GM18870 (cell line): Measurements from ENCODE around the gene NETO2.
A peak's percentile ranks its signal among the peaks of the same experiment; 100 is the strongest.
"Not testable (repeated sequence)": the region's sequence is repeated elsewhere in the genome, so short reads cannot be mapped to it uniquely, and the experiment has no call there.

Experiments
- ATAC-seq: cut with Tn5 transposase; IDR thresholded peaks from one replicate; pipeline ENCODE4 v1.9.1; 2021; ENCODE audit warnings: moderate library complexity; ENCODE audit not compliant: unreplicated experiment

The NETO2 gene, protein sequence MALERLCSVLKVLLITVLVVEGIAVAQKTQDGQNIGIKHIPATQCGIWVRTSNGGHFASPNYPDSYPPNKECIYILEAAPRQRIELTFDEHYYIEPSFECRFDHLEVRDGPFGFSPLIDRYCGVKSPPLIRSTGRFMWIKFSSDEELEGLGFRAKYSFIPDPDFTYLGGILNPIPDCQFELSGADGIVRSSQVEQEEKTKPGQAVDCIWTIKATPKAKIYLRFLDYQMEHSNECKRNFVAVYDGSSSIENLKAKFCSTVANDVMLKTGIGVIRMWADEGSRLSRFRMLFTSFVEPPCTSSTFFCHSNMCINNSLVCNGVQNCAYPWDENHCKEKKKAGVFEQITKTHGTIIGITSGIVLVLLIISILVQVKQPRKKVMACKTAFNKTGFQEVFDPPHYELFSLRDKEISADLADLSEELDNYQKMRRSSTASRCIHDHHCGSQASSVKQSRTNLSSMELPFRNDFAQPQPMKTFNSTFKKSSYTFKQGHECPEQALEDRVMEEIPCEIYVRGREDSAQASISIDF

DNA sequence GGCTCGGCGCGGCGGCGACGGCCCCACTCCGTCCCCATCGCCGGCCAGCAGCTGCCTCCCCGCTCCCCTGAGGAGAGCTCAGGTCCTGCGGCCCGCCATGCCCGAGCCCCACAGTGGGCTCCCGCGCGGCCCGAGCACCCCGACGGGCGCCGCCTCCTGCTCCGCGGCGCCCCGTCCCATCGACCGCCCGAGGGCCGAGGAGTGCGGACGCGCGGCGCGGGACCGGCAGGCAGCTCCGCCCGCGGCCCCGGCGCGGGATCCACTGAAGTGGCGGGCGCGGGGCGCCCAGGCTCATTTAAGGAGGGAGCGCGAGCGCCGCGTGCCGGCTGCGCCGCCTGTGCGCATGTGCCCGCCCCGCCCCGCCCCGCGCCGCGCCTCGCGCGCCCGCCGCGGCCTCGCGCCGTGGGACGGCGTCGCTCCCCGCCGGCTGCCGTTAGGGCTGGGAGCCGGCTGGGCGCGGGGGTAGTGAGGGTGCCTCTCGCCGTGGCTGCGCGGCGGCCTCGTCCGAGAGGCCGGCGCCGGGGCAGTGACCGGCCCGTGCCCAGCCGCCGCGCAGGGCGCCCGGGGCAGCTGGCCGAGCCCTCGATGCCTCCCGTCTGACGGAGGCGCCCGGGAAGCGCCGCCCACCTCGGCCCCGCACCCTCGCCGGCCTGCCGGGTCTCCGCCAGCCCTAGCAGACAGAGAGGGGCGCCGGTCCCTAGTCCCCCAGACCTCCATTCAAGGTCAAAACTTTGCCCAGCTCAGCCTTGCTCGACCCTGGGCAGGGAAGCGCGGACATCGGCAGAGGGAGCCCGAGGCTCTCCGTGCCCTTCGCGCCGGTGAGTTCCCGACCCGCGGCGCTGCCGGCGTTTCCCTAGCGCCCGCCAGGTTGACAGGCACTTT lies at the start of gene NETO2:
Gene NETO2 (minus strand): TSS at position 269 of the 882 bp plus-strand sequence. CDS start 333 bp downstream, outside the sequence.
- ATAC-seq, result peak; percentile 24

DNA sequence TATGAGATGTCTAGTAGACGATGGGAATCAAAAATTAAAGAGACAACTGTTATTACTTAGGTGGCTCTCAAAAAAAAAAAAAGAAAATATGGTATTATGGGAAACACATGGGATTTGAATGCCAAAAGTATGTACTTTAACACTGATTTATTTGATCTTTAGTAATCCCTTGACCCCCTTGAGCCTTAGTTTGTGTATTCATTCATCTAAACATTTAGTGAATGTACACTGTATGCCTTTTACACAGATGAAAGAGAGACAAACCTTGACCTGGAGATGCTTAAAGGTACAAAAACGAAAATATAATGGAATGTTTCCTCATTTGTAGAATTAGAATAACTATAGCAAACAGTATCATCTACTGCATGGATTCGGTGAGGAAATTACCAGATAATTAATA lies 38.6 kb upstream of the NETO2 start:
- ATAC-seq, result no peak

DNA sequence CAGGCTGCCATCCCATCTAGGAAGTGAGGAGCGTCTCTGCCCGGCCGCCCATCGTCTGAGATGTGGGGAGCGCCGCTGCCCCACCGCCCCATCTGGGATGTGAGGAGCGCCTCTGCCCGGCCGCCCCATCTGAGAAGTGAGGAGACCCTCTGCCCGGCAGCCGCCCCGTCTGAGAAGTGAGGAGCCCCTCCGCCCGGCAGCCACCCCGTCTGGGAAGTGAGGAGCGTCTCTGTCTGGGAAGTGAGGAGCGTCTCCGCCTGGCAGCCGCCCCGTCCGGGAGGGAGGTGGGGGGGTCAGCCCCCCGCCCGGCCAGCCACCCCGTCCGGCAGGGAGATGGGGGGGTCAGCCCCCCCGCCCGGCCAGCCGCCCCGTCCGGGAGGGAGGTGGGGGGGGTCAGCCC lies 37.3 kb upstream of the NETO2 start:
- ATAC-seq, result not testable (repeated sequence)

DNA sequence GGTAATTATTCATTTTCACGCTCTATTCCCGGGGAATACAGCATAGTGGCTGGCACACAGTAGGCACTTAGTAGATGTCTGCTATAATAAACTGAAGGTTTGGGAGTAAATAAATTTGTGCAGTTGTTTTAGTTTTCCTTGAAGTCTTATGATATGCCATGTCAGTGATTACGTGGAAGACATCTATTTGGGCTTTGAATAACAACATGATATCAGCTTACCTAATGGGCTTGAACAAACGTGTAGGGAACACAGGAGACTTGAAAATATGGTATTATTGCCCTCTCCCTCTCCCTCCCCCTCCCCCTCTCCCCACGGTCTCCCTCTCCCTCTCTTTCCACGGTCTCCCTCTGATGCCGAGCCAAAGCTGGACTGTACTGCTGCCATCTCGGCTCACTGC lies 36.3 kb upstream of the NETO2 start:
- ATAC-seq, result no peak

DNA sequence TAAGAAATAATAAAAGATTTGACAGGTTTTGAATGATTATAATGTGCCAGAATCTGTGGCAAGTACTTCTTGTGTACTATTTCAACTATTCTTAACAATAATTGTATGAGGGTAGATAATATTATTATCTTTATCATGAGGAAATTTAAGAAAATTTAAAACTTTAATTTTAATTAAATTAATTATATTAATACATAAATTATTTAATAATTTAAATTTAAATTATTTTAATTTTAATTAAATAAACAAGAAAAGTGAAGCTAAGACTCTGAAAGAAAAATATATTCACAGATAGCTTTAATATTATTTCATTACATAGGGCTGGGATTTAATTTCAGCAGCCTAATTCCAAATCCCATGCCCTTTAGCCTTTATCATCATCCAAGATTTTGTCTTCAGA lies 31.4 kb upstream of the NETO2 start:
- no peak for ATAC-seq

DNA sequence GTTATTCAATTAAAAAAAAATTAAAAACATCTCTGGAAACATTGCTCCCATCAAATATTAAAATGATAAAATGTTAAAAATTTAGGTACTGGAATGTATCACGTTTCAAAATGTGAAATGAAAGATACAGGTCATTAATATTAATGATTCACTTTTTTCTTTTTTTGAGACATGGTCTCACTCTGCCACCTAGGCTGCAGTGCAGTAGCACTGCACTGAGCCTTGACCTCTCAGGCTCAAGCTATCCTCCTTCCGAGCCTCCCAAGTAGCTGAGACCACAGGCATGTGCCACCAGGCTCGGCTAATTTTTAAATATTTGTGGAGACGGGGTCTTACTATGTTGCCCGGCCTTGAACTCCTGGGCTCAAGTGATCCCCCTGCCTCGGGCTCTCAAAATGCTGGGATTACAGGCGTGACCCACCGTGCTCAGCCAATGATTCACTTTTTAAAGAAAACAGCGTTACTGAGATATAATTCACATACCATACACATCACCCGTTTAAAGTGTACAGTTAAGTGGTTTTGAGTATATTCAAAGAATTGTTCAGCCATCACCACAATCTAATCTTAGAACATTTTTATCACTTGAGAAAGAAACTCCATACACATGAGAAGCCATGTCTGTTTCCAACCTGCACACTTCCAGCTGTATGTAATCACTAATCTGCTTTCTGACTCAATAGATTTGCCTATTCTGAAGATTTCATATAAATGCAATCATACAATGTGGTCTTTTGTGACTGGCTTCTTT lies 19.1 kb upstream of the NETO2 start:
- ATAC-seq, result no peak

DNA sequence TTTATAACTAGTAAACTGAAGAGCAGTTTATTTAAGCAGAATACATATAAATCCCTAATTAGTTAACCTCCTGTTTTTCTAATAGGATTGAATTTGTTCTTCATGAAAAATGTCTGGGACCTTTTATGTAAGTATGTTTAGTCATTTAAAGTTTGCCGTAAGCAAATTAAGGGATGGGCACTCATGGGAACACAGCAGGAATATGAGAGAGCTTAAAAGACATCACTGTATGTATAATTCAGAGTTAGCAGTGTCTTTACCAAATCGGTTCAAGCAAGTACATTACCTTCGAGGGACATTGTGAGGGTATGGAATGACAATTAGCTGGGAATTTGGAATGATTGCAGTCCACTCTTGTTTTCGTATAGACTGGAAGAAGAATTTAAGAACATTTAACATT lies 17.7 kb upstream of the NETO2 start:
- ATAC-seq, result no peak

DNA sequence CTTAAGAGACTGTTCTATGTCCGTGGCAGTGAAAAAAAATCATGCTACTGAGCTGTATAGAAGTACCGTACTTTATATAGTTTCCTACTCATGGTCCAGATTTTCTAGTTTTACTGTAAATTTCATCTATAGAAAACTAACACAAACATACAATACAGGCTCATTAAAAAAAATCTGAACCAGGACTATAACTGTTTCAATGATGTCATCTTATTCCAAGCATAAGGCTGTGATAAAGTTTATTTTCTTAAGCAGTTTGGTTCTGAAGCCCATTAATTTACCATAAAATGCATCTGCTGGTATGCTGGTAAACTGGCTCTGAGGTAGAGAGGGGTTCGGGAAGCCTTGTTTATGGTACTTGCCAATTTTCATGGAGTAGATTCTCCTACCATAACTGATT lies 16.7 kb upstream of the NETO2 start:
- no peak for ATAC-seq

DNA sequence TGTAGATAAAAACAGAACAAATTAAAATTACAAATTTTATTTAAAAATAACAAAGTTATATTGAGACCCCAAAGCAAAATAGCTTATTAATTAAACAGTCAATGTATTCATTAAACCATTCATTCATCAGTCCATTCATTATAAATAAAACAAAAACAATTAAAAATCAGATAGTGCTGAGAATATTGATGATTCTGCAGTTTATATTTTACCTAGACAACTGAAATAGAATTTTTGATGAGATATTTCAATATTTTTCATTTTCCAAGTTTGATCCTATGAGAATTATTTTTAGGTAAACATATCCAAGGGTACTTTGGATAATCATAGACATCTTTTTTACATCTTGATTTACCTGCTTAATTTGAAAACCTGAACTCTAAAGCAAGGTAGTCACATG lies 15.2 kb upstream of the NETO2 start:
- ATAC-seq, result no peak

DNA sequence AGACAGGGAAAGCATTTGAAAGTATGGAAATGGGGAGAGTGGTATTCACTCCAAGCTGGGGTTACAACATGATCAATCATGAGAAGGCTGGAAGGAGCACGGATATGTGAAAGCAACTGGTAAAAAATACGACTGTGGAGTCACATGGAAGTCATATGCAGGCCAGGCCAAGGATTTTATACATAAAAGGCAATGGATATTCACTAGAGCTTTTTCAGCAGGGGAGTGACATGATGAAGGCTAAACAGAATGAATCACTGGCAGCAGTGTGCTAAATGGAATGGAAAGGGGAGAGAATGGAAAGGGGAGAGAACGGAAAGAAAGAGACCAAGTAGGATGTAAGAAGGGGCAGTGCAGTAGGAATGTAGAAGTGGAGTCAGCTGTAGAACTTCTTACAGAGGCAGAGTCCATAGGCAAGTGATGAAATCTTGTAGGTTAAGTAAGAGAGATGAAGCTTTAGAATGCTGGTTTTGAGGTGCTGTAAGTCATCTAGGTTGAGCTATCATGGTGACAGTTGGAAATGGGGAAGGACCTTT lies 13.0 kb upstream of the NETO2 start:
- no peak for ATAC-seq

DNA sequence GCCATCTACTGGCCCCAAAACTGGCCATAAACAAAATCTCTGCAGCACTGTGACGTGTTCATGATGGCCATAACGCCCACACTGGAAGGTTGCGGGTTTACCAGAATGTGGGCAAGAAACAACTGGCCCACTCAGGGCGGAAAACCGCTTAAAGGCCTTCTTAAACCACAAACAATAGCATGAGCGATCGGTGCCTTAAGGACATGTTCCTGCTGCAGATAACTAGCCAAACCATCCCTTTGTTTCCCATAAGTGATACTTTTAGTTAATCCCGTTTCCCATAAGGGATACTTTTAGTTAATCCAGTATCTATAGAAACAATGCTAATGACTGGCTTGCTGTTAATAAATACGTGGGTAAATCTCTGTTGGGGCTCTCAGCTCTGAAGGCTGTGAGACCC lies 8.8 kb upstream of the NETO2 start:
- ATAC-seq, result not testable (repeated sequence)

DNA sequence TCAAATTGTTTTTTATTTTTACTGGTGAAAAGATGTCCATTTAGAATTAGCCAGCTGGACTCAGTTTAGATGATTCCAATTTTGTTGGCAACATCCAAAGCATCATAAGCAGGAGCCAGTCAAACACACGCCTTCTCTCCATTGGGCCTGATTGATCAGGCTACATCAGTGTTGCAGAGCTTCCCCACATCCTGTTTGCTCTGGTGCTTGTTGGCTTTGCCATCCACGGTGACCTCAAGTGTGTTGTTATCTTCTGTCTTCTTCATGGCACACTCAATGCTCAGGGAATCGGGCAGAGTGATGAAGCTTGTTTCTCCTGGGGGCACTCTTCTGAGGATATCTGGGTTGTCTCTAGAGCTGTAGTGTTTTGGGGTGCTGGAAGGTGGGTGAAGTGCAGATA lies 6.3 kb upstream of the NETO2 start:
- ATAC-seq, result no peak

DNA sequence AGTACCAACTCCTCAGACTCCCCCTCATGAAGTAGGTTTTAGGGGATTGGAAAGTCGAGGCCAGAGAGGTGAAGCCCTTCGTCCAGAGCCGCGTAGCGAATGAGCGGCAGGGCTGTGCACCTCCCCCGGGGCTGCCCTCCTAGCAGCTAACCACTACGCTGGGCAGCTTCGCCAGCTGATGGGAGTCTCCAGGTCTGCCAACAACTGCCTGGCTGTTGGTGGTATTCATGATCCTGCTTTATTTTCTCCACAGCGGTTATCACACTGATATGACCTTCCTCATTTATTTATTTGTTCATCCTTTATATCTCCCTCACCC lies 773 bp upstream of the NETO2 start:
- no peak for ATAC-seq

DNA sequence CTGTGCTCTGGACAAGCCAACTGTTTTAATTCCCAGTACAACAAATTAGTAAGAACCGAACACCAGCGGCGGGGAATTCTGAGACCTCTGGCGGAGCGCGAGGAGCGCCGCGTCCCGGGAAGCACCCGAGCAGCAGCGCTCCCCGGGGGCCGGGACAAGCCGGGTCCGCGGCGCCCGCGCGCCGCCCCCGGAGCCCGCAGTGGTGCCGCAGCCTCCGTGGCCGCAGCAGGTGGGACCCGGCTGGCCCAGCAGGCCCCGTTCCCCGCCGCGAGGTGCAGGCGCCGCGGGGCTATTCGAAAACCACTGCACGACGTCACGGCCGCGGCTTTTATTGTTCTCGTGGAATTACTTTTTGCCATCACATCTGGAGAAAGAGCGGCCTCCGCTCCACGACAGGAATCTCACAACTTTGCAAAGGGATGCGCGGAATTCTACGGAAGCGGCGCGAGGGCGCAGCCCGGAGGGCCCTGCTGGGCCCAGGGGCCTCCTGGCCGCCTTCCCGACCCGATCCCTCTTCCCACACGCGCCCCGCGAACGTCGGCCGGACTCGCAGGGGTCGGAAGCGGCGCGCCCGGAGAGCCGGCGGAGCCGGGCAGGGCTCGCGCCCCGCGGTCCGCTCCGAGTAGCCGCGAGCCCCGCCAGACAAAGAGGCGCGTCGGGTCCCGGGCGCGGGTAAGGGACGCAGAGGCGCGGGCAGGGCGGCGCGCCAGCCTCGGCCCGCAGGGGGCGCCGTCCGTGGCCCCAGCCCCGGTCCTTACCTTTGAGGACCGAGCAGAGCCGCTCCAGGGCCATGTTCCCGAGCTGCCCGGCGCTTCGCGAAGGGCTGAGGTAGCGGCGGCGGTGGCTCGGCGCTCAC lies 696 bp downstream of the NETO2 start:
- ATAC-seq, result peak; percentile 36

DNA sequence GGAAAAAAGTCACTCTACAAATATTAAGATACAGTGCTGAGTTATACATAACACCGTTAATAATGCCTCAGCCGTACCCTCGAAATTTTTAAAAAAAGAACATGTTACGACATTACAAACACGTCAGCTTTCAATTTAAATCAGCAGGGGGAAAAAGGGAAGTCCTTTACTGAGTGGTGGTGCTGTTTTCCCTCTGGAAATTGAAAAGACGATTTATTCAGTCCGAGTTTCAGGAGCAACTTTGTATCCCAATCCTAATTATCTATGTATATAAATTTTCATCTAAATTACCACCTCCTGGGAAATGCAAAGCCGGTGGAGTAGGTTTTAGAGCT lies 1.3 kb downstream of the NETO2 start:
- no peak for ATAC-seq

DNA sequence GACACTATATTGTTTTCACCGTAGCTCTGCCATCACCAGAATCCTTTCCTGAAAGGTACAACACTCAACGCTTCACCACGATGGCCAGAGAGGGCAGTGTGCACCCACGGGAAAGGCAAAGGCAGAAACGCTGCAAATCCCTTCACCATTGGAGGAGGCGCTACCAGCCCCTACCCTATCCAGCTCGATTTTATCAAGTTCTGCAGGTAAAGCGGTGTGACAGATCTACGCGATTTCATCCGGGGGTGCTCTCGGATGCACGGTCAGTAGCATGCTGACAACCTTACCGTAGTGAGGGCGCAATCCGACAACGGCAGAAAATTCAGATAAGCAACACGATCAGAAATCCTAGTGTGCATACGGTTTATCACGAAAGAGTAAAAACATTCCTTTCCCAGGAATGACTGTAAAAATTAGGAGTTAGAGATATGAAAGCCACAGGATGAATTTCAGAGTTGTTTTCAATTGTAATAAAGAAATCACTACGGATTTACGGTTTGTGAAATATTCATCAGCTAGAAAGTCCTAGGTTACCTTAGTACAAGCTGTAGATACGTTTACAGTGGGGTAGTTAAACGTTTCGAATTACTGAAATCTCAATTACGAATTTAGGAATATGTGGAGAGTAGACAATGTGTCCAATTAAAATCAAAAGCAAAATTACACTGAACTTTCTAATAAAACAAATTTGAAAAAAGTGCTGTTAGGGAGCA lies 1.8 kb downstream of the NETO2 start:
- ATAC-seq, result peak; percentile 76

DNA sequence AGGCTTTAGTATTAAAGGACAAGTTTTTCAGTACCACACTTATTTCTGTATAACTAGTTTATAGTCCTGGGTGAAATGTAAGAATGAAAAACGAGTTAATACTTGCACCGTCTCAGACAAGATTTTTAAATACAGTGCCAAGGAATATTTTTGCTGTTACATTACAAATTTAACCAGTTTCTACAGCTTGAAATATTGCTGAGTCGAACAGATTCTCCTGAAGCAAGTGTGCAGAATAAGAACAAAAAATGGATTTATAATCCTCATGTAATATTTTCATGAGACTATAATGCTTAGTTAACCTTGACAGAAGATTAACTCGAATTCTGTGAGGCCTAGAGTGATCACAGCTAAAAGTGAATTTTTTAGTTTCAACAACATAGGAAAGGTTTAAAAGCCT lies 3.1 kb downstream of the NETO2 start:
- ATAC-seq, result no peak

DNA sequence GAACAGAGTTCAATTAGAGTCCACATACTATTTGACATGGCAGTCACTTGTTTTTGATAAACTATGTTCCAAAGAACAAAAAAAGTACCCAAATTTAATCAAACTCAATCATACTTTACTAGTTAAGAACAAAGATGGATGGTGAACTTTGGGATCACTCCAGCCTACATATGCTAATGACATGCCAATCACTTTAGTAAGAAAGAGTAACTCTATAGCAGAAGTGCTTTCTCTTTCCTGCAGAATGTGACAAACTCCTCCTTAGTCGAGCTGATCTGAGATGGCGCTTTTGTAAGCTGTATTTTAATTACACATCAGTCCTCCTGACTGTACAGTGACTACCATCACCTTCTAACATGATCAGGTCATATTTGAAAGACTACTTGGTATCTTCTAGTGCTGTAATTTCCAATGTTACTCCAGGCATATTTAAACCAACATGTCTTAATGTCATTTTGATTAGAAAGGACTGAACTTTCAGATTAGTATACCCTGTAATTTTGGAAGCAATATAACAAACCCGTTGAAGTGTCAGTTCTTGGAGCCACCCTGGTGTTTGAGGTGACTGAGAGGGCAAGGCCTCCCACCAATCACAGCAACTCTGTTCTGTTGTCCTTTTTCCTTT lies 4.1 kb downstream of the NETO2 start:
- no peak for ATAC-seq

DNA sequence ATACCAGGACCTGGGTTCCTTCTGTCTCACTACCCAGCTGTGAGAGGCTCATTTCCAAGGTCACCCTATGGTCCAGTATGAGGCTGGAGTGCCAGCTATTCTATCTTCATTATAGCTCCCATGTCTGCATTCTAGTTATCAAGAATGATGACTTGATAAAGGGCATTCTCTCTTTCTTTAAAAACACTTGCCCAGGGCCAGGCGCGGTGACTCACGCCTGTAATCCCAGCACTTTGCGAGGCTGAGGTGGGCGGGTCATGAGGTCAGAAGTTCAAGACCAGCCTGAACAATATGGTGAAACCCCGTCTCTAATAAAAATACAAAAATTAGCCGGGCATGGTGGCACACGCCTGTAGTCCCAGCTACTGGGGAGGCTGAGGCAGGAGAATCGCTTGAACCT lies 5.8 kb downstream of the NETO2 start:
- ATAC-seq, result not testable (repeated sequence)
